GF-D8 (cell line): ENCODE data around the gene ACCS.

Source experiments
- DNase-seq: peaks from one replicate; lab custom pipeline; 2025; lab: John Stamatoyannopoulos, UW

Gene ACCS

DNA sequence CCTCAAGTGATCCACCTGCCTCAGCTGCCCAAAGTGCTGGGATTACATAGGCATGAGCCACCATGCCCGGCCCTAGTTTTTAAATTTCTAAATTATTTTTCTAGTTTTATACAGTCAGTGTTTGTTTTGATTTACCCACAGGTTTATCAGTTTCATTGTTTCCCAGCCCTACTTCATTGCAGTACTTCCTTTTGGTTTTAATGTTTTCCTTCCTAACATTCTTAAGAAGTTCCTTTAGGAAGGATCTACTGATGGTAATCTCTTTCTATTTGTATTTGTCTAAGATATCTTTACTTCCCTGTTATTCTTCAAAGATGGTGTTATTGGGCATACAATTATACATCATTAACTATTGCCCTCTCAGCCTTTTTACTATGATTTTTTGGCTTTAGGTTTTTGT, 24.5 kb downstream of the ACCS start:
- DNase-seq: no peak

- no peak for DNase-seq
Observed at GRCh38 chr11:44094260-44094868, 28.3 kb downstream of the ACCS start.

DNA sequence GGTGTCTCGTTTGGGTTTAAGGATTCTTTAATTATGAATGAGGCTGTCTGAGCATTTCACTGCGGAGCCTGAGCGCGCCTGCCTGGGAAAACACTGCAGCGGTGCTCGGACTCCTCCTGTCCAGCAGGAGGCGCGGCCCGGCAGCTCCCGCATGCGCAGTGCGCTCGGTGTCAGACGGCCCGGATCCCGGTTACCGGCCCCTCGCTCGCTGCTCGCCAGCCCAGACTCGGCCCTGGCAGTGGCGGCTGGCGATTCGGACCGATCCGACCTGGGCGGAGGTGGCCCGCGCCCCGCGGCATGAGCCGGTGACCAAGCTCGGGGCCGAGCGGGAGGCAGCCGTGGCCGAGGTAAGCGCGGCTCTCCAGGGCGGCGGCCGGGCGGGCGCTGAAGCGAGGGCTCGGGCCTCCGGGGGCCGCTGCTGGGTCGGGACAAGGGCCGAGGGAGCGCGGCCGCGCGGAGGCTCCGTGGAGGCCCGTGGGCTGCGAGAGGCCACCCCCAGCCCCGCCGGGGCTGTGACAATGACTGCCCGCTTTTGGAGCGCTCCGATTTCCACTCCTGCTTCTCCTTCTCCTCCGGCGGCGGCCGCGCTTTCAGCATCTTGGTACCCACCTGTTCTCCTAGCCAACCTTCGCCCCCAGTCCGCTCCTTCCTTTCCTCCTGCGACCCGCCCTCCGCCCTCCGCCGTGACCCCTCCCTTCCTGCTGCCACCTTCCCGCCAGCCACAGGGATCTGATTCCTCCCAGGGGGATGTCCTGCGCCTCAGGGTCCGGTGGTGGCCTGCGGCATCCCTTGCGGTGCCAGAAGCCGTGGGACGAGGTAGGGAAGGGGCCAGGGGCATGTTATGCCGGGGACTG, 29.7 kb downstream of the ACCS start, which contains the start of gene EXT2:
Gene EXT2 (plus strand): TSS at position 173 of the 854 bp plus-strand sequence. CDS start 12,035 bp downstream, outside the sequence.
- DNase-seq: no peak

DNA sequence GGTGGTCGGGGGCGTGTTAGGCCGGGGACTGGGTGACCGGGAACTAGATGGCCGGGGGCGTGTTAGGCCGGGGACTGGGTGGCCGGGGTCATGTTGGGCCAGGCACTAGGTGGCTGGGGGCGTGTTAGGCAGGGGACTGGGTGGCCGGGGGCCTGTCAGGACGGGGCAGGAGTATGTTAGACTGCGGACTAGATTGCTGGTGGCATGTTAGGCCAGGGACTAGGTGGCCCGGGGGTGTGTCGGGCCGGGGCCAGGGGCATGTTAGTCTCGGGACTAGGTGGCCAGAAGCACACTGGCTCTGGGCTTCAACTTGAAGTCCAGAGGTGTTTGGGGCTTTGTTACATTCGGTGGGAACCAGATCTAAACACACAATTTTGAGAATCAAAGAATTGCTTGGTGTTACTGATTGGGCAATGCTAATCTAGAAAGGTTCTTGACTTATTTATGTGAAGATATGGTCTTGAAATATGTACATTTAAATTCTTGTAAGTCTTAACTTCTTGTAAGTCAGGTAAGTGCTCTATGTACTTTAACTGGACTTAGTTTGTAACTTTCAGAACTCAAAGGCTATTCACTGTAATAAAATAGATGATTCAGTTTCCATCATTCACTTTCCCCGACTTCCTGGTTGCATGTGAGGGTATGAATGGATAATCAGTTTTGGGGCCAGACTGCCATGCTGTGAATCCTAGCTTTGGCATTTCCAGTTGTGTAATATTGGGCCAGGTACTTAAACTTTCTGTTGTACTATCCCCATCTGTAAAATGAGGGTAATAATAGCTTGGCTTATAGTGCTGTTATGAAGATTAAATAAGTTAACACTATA, 30.5 kb downstream of the ACCS start:
- no peak for DNase-seq

GRCh38 chr11:44097821-44098220, 31.8 kb downstream of the ACCS start:
- no peak for DNase-seq

GRCh38 chr11:44101098-44101497, 35.0 kb downstream of the ACCS start:
- no peak for DNase-seq

- DNase-seq: no peak
Observed at GRCh38 chr11:44104481-44105294, 38.6 kb downstream of the ACCS start.

- DNase-seq: no peak
Observed at GRCh38 chr11:44108260-44108659, 42.2 kb downstream of the ACCS start.

- DNase-seq: no peak
Observed at GRCh38 chr11:44110231-44110679, 44.2 kb downstream of the ACCS start.

DNA sequence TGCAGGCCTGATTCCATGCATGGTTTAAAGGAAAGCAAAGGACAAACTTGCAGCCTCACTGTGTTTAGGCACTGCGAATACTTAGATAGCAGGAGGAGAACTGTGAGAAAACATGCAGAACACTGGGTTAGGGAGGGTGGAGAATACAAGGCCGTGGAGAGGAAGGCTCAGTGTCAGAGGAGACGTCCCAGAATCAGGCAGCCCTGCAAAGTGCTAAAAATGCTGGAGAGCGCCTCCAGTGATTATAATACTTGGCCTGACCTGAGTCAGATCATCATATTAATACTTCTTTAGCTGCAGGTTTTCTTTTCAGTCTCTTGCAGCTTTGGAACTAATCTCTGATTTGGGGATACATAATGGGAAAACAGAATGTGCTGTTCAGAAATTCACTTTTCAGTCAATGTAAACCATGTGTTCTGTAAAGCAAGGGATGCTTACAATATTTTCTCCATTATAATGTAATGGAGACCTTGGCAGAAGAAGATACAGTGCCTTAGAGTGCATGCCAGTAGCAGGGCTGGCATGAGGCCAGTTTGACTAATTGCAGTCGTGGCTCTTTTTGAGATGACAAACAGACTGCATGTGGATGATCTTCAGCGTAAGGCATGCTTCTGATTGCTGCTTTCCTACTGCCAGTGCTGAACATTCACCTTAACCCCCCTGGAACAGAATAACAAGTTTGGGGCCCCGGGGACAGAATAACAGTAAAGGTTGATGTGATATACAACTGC, 46.2 kb downstream of the ACCS start:
- DNase-seq: no peak

DNA sequence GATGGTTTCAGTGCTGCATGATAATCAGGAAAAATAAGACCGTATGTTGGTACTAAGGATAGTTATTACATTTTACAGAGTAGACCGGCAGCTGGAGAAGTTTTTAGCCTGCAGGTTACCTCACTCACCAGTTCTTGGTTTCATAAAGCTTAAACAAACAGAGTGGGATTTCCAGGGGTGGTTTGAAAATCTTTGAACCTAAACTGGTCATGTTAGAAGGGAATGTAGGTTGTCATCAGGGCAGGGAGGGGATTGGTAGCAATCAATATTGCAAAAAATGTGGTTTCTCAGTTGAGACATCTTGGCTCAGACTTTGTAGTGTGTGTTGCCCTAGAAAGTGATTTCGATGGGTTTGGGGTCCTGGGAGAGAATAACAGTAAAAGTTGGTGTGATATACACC, 46.9 kb downstream of the ACCS start:
- DNase-seq: no peak

DNA sequence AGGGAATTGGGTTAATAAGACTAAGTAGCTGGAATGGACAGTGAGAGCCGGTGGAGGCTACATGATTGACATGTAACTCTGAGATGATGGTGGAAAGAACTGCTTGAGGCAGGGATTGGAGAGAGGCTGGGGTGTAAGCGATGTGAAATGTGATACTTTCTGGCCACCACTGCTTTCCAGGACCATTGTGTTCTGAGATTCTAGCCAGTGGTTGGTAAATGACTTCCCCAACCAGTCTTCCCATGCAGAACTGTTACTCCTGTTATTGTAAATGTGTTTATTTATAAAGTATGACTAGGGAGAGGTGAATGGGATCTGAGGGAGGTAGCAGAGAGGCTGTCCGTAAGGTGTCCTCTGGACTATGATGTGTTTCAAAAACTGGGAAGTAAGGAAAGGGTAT, 47.5 kb downstream of the ACCS start:
- no peak for DNase-seq

DNA sequence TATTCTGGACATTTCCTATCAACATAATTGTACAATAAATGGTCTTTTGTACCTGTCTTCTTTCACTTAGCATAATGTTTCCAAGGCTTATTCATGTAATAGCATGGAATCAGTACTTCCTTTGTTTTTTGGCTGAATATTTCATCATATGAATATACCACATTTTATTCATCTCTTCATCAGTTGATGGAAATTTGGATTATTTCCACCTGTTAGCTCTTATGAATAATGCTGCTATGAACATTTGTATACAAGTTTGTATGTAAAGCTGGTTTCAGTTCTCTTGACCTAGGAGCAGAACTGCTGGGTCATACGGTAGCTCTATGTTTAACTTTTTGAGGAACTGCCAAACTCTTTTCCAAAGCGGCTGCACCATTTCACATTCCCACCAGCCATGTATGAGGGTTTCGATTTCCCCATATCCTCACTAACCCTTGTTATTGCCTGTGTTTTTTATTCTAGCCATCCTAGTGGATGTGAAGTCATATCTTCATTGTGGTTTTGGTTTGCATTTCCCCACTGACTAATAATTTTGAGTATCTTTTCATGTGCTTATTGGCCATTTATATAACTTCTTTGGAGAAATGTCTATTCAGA, 50.3 kb downstream of the ACCS start:
- DNase-seq: no peak

- DNase-seq: no peak
Observed at GRCh38 chr11:44120169-44120568, 54.1 kb downstream of the ACCS start.

GRCh38 chr11:44125598-44125997, 59.5 kb downstream of the ACCS start:
- DNase-seq: no peak

GRCh38 chr11:44126304-44126703, 60.2 kb downstream of the ACCS start:
- DNase-seq: no peak

GRCh38 chr11:44127130-44127529, 61.1 kb downstream of the ACCS start:
- DNase-seq: no peak

DNA sequence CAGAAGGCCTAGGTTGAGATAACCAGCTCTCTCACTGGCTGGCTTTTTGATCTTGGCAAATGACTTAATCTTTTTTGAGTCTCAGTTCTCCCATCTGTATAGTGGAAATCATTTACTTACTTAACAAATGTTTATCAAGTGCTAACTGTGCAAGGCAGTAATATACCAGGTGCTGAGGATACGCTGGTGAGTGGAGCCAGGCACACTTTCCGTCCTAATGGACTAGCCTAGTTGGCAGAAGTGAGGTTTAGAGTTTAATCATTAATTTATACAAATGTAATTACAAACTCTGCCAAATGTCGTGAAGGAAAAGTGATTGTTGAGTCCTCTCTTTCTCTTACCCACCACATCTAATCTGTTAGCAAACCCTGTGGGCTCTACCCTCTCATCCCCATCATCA, 62.7 kb downstream of the ACCS start:
- DNase-seq: no peak

GRCh38 chr11:44130751-44131150, 64.7 kb downstream of the ACCS start:
- no peak for DNase-seq

DNA sequence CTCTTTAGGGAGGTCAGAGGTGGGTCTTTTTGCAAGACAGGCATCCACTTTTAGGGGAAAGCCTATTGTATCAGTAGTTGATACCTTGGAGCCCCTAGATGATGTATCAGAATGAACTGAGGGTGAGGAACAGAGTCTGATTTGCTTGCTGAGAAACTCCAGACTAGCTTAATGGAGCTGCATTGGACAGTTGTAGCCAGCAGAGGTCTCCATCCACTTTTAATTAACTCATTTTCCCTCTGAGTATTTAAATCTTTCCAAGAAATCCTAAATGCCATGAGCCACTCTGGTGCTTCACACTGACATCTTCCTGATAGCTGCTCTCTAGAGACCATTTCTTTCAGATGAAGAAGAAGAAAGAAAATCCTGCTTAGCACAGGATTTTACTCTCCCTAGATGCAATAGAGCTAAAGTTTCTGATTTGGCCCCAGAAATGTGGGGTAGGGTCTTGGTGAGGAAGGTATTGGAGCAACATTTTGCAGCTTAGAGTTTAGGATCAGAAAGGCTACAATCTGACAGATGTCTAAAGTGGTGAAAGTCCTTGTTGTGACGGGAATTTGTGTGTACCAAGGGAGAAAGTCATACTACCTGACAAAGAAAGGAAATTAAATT, 67.4 kb downstream of the ACCS start:
- DNase-seq: no peak
